SKM-1 (cell line): ENCODE results near the gene SERPINI2.

Source experiments
- DNase-seq: peaks from one replicate; lab custom pipeline; 2025; ENCODE audit not compliant: unreplicated experiment; lab: John Stamatoyannopoulos, UW

SERPINI2 gene, protein sequence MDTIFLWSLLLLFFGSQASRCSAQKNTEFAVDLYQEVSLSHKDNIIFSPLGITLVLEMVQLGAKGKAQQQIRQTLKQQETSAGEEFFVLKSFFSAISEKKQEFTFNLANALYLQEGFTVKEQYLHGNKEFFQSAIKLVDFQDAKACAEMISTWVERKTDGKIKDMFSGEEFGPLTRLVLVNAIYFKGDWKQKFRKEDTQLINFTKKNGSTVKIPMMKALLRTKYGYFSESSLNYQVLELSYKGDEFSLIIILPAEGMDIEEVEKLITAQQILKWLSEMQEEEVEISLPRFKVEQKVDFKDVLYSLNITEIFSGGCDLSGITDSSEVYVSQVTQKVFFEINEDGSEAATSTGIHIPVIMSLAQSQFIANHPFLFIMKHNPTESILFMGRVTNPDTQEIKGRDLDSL

GRCh38 chr3:167473863-167474262 lies at the start of gene SERPINI2:
Gene SERPINI2, minus strand, starts transcription at chr3:167474042. Its CDS starts 2,208 bp downstream, at chr3:167471834.
- DNase-seq, result no peak

DNA sequence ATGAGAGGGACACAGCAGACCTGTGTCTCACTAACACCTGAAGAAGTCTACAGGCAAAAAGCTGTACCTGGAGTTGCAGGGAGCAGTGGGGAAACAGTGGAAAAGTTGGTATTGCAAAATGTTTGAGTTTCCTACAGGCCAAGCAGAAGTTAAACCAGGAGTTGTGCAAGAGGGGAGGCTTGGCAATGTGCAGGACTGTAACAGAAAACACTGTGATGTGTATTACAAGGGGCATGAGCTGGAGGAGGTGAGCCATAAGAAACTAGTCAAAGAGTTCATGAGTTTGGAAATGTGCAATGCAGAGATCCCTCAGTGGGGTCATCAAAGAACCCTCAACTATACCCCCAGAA lies 47.1 kb upstream of the SERPINI2 start:
- DNase-seq, result peak; percentile 90

GRCh38 chr3:167520266-167521005 lies 46.6 kb upstream of the SERPINI2 start:
- peak; percentile 90 for DNase-seq

- DNase-seq, result peak; percentile 20
Observed at GRCh38 chr3:167507954-167508353, 34.1 kb upstream of the SERPINI2 start.

- DNase-seq, result peak; percentile 48
Observed at GRCh38 chr3:167502401-167502800, 28.6 kb upstream of the SERPINI2 start.

GRCh38 chr3:167501941-167502340 lies 28.1 kb upstream of the SERPINI2 start:
- DNase-seq, result no peak

GRCh38 chr3:167497903-167498302 lies 24.1 kb upstream of the SERPINI2 start:
- DNase-seq, result no peak

GRCh38 chr3:167493244-167493643 lies 19.4 kb upstream of the SERPINI2 start:
- DNase-seq, result no peak

DNA sequence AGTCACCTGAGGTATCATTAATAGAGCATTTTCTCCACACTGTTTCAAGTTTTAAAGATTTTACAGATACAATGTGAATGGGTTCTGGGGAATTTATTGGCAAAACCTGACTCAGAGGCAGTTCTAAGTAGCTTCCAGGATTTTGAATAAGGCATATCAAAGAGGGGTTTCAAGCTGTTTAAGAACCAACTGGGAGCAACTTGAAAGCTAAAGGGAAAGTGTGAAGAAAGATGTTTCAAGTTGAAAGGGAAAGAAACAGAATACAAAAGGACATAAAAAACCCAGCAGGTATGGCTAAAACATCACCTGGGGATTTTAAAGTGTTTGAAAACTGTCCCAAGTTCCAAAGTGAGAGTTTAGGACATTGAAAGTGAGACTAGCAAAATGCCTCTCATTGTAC lies 17.8 kb upstream of the SERPINI2 start:
- no peak for DNase-seq

DNA sequence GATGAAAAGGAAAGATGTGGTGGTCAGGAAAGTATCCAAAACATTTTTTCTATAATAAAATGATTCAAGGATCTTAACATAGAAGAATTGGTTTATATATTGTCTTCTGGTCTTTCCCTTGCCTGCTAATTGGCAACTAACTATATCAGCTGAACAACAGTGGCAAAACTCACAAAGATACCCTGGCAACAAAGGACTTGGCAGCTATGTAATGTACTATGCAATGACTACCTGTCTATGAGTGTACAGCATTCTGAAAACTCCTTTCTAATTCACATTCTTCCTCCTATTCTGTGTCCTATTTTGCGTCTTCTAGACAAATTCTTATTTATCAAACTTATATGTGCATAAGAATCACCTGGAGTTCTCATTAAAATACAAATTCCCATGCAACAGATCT lies 15.7 kb upstream of the SERPINI2 start:
- DNase-seq, result no peak

DNA sequence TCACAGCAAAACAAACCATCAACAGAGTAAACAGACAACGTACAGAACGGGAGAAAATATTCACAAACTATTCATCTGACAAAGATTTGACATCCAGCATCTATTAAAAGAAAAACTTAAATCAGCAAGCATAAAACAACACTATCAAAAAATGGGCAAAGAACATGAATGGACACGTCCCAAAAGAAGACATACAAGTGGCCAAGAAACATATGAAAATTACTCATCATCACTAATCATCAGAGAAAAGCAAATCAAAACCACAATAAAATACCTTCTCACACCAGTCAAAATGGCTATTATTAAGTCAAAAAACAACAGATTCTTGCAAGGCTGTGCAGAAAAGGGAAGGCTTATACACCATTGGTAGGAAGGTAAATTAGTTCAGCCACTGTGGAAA lies 13.7 kb upstream of the SERPINI2 start:
- no peak for DNase-seq

DNA sequence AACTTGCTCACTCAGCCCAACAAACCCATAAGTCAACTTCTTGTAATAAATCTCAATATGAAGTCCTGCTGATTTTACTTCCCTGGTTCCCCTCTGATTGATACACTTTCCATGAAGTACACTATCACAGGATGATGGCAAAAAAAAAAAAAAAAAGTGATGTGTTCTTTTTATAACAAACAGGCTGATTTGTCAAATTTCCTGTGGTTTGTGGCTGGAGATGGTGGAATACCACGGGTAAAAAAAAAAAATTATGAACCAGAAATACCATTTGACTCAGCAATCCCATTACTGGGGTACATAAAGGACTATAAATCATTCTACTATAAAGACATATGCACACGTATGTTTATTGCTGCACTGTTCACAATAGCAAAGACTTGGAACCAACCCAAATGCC lies 10.7 kb upstream of the SERPINI2 start:
- no peak for DNase-seq

DNA sequence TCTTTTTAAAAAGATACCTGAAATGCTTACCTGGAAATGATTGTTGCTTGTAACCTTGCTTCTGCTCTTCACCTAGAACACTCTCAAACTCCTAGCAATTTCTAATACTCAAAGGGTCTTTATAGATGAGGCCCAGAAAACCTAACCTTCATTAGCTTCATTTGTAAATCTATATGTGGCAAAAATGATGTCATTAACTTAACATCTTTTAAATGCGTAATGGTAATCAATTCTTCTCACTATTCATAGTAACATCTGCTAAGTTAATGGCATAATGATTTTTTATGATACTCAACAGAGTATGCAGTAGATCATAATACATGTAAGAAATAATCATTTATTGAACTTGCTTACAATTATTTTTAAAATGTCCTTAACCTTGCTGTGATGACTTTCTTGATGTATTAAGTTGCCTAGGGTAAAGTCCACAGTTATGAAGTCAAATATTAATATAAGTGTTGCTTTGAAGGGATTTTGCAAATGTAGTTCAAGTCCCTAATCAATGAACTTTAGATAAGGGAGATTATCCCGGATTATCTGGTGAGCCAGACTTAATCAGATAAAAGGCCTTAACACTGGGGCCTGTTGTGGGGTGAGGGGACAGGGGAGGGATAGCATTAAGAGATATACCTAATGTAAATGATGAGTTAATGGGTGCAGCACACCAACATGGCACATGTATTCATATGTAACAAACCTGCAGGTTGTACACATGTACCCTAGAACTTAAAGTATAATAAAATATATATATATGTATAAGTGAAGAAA lies 10.1 kb upstream of the SERPINI2 start:
- DNase-seq, result no peak

GRCh38 chr3:167481164-167481563 lies 7.3 kb upstream of the SERPINI2 start:
- DNase-seq, result peak; percentile 23

GRCh38 chr3:167480748-167481147 lies 6.9 kb upstream of the SERPINI2 start:
- no peak for DNase-seq

- DNase-seq, result no peak
Observed at GRCh38 chr3:167469381-167469780, 4.5 kb downstream of the SERPINI2 start.

- DNase-seq, result no peak
Observed at GRCh38 chr3:167467848-167468611, 5.8 kb downstream of the SERPINI2 start.

GRCh38 chr3:167466966-167467365 lies 6.9 kb downstream of the SERPINI2 start:
- DNase-seq, result no peak

GRCh38 chr3:167456157-167456799 lies 17.6 kb downstream of the SERPINI2 start:
- DNase-seq, result no peak

DNA sequence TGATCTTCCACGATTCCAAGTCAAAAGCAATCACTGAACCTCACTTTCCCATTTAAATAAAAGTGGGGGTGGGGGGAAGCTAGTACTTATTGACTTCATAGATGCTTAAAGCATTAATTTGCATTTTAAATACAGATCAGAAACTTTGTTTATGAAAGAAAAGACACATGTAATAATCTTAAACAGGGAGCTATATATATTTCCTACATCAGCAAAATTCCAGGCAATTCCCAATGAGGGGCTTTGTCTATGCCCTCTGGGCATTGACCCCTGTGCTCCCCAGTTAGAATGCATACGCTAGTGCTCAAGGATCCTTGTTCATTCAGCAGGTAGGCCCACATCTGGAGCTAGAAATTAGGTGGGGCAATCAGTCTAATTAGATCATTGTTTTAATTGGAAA lies 20.0 kb downstream of the SERPINI2 start:
- no peak for DNase-seq
